Colonic mucosa (tissue), 4 donors: Measurements from ENCODE around the gene CDH4. TPM values are rescaled to one million over a fixed set of nuclear protein-coding genes. Genes with fewer than 3 reads are reported as not detected.

Experiments used
- DNase-seq: peaks from one replicate; pipeline ENCODE4 v3.0.0-alpha.2; 2020
- H3K27ac ChIP-seq: fragments of 200-600 bp; one replicate; pipeline ENCODE4 v1.8.0; 2021
- H3K27me3 ChIP-seq: fragments of 200-600 bp; one replicate; pipeline ENCODE4 v1.8.0; 2021
- H3K36me3 ChIP-seq: fragments of 200-600 bp; one replicate; pipeline ENCODE4 v1.8.0; 2021
- H3K4me1 ChIP-seq: fragments of 200-600 bp; one replicate; pipeline ENCODE4 v1.8.0; 2021; ENCODE audit warnings: mild to moderate bottlenecking
- H3K4me3 ChIP-seq: fragments of 200-600 bp; one replicate; pipeline ENCODE4 v1.8.0; 2021
- H3K9ac ChIP-seq, 2 donors: one replicate each; pipeline ENCODE4 v1.7.0; 2013; ENCODE audit warnings: control low read depth in 2 of 2, low read depth in 2 of 2, low read length in 2 of 2
- H3K9me3 ChIP-seq: fragments of 200-600 bp; one replicate; pipeline ENCODE4 v1.8.0; 2021
- intact Hi-C: fragments of 100-400 bp; cut with DNase I; formaldehyde crosslinking; loops from one replicate; pipeline ENCODE4 v1.14.1; 2022
- total RNA-seq, 2 donors: library from RNA; stranded (reverse); fragmentation: NEBNext Ultra II Directional in 1 of 2; extraction: Animal tissue kit (Norgen Biotek cat#: 25700) in 1 of 2; gene quantifications; one replicate each; pipeline ENCODE4 v1.2.1, GENCODE V29; 2021
- TF ChIP-seq, protein P1 (sequence below): fragments of 200-600 bp; IDR thresholded peaks from one replicate; pipeline ENCODE4 v1.8.0; 2022; ENCODE audit warnings: antibody characterized with exemption, mild to moderate bottlenecking
- donor health status: healthy.
- donor health status: DM: no; HTN: no; CAD: no.
- donor health status: DM: no; HTN: no; CAD: no.

The CDH4 gene
- total RNA-seq, 2 donors from 2014 or later: 0.08 TPM; not detected in 1

GRCh38 chr20:61725145-61725544, 473.1 kb downstream of the CDH4 start:
- no peak for DNase-seq
- H3K9ac ChIP-seq: no peak overlapping the region
- intact Hi-C loops: no loop called here
- no peaks in the 10 kb centered on the region for H3K9me3 ChIP-seq
- TF ChIP-seq, protein P1, sequence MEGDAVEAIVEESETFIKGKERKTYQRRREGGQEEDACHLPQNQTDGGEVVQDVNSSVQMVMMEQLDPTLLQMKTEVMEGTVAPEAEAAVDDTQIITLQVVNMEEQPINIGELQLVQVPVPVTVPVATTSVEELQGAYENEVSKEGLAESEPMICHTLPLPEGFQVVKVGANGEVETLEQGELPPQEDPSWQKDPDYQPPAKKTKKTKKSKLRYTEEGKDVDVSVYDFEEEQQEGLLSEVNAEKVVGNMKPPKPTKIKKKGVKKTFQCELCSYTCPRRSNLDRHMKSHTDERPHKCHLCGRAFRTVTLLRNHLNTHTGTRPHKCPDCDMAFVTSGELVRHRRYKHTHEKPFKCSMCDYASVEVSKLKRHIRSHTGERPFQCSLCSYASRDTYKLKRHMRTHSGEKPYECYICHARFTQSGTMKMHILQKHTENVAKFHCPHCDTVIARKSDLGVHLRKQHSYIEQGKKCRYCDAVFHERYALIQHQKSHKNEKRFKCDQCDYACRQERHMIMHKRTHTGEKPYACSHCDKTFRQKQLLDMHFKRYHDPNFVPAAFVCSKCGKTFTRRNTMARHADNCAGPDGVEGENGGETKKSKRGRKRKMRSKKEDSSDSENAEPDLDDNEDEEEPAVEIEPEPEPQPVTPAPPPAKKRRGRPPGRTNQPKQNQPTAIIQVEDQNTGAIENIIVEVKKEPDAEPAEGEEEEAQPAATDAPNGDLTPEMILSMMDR: no peak
- H3K4me1 ChIP-seq: no peaks in the 10 kb centered on the region
- no peak overlapping the region for H3K4me3 ChIP-seq
- no peaks in the 10 kb centered on the region for H3K27me3 ChIP-seq
- no peaks in the 10 kb centered on the region for H3K36me3 ChIP-seq
- no peak overlapping the region for H3K27ac ChIP-seq

GRCh38 chr20:61725966-61726365, 473.9 kb downstream of the CDH4 start:
- no peaks in the 10 kb centered on the region for H3K9me3 ChIP-seq
- intact Hi-C loops: no loop called here
- no peak overlapping the region for H3K4me3 ChIP-seq
- H3K27ac ChIP-seq: no peak overlapping the region
- no peaks in the 10 kb centered on the region for H3K27me3 ChIP-seq
- no peak for DNase-seq
- TF ChIP-seq, protein P1: no peak
- H3K9ac ChIP-seq: no peak overlapping the region
- H3K36me3 ChIP-seq: no peaks in the 10 kb centered on the region
- no peaks in the 10 kb centered on the region for H3K4me1 ChIP-seq

- no peak for DNase-seq
- H3K9ac ChIP-seq: no peak overlapping the region
Measured at GRCh38 chr20:61726979-61727378, 474.9 kb downstream of the CDH4 start.

DNA sequence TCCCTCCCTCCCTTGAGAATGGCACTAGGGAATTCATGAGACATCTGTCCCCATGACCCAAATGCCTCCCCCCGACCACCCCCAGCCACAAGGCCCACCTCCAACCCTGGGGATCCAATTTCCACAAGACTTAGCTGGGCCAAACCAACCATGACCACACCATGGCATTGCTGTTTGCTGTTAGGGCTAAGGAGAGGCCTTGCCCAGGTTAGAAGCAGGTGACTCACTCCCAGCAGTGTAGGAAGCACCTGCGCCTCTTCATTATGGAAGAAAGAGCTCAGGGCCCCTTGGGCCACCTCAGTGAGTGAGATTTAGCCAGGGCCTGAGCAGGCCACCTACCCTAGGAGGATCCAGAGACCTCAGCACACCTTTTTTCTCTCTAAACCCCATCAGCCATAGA, 475.7 kb downstream of the CDH4 start:
- TF ChIP-seq, protein P1: no peak
- Histone ChIP-seq H3K9me3 (no peaks in the 10 kb centered on the region), H3K27ac (no peak overlapping the region), H3K36me3 (no peaks in the 10 kb centered on the region), H3K9ac (no peak overlapping the region), H3K27me3 (no peaks in the 10 kb centered on the region), H3K4me3 (no peak overlapping the region), H3K4me1 (no peaks in the 10 kb centered on the region)
- no peak for DNase-seq
- intact Hi-C loops: no loop called here

More at GRCh38 chr20:61726979-61727378, 474.9 kb downstream of the CDH4 start:
- no peaks in the 10 kb centered on the region for H3K27me3 ChIP-seq
- no peaks in the 10 kb centered on the region for H3K4me1 ChIP-seq
- TF ChIP-seq, protein P1: no peak
- H3K27ac ChIP-seq: no peak overlapping the region
- intact Hi-C loops: no loop called here
- H3K4me3 ChIP-seq: no peak overlapping the region
- H3K9me3 ChIP-seq: no peaks in the 10 kb centered on the region
- H3K36me3 ChIP-seq: no peaks in the 10 kb centered on the region

GRCh38 chr20:61728326-61728725, 476.3 kb downstream of the CDH4 start:
- Histone ChIP-seq H3K27ac (no peak overlapping the region), H3K36me3 (no peaks in the 10 kb centered on the region), H3K9me3 (no peaks in the 10 kb centered on the region), H3K27me3 (no peaks in the 10 kb centered on the region), H3K9ac (no peak overlapping the region), H3K4me1 (no peaks in the 10 kb centered on the region), H3K4me3 (no peak overlapping the region)
- intact Hi-C loops: no loop called here
- DNase-seq: no peak
- TF ChIP-seq, protein P1: no peak
